ENCODE data around the gene GRSF1. TPM values are rescaled to one million over a fixed set of nuclear protein-coding genes. Genes with fewer than 3 reads are reported as not detected.

Gene GRSF1, protein sequence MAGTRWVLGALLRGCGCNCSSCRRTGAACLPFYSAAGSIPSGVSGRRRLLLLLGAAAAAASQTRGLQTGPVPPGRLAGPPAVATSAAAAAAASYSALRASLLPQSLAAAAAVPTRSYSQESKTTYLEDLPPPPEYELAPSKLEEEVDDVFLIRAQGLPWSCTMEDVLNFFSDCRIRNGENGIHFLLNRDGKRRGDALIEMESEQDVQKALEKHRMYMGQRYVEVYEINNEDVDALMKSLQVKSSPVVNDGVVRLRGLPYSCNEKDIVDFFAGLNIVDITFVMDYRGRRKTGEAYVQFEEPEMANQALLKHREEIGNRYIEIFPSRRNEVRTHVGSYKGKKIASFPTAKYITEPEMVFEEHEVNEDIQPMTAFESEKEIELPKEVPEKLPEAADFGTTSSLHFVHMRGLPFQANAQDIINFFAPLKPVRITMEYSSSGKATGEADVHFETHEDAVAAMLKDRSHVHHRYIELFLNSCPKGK
- 83.4 and 96.0 TPM in 2 replicates for total RNA-seq

GRCh38 chr4:70839589-70840093, at the start of gene GRSF1:
Gene GRSF1 (minus strand): TSS chr4:70839890. CDS start chr4:70839827, 63 bp downstream.

Other genes with a start within 250 kb of the GRSF1 start
- gene AMBN, start 247.6 kb downstream of the GRSF1 start, total RNA-seq: not detected in 2 replicates
- gene ENAM, start 211.1 kb downstream of the GRSF1 start, total RNA-seq: not detected in 2 replicates
- not detected in 2 replicates for gene JCHAIN, start 173.4 kb downstream of the GRSF1 start, total RNA-seq
- gene UTP3, start 151.4 kb downstream of the GRSF1 start, total RNA-seq: 12.6 and 26.6 TPM in 2 replicates
- gene RUFY3, start 117.9 kb downstream of the GRSF1 start, total RNA-seq: 15.6 and 20.9 TPM in 2 replicates
- gene MOB1B, start 62.5 kb upstream of the GRSF1 start, total RNA-seq: 8.6 and 12.8 TPM in 2 replicates
- 14.4 and 16.6 TPM in 2 replicates for gene DCK, start 153.8 kb upstream of the GRSF1 start, total RNA-seq